ENCODE measurements around the gene APOB. TPM values are rescaled to one million over a fixed set of nuclear protein-coding genes. Genes with fewer than 3 reads are reported as not detected.

Gene APOB
- polyA plus RNA-seq, 1 of the 3 experiments (the other 2 are of a cell fraction): not detected

- CTCF ChIA-PET: interaction anchor here (1.0 to 5.3 kb wide), 6 partner anchors 12 to 393 kb away, joined by 3 to 31 read pairs (median 5); partner anchors contain the start of gene APOB
These were observed 10.1 kb upstream of the APOB start for GRCh38 chr2:21054011-21054410.

GRCh38 chr2:21052044-21052443 lies 8.2 kb upstream of the APOB start:
- no peak overlapping the region for H3K4me2 ChIP-seq
- H3K9me2 ChIP-seq: no peaks in the 10 kb centered on the region
- no peak overlapping the region for H2AFZ ChIP-seq (ENCODE audit: low read depth)
- H3K4me3 ChIP-seq (ENCODE audit: low read depth in 2 of 2, low read length in 1 of 2): no peak overlapping the region
- WGBS (ENCODE audit: low lambda C conversion rate): 33% methylated on average over 4 of the region's 4 CpGs
- H3K4me1 ChIP-seq (ENCODE audit: control insufficient read depth in 1 of 2, insufficient read depth in 2 of 2, low read depth in 1 of 2, low read length in 1 of 2): peaks cover 0 to 10% of the 10 kb centered on the region in 2 experiments; a peak in 2 of 4 replicates
- no peak for DNase-seq
- ChIA-PET CTCF (interaction anchor here (5.3 kb wide), 1 partner anchor 10 kb away, joined by 31 read pairs; the partner anchor contains the start of gene APOB), POLR2A (no interaction called here)
- no peaks in the 10 kb centered on the region for H3F3A ChIP-seq (replicated peaks; ENCODE audit: insufficient read depth)
- H4K20me1 ChIP-seq (ENCODE audit: insufficient read depth): no peaks in the 10 kb centered on the region
- no peak overlapping the region for H3K27ac ChIP-seq (ENCODE audit: low read depth in 2 of 2, low read length in 1 of 2)
- no peak for TF ChIP-seq MXI1 (IDR thresholded peaks at IDR 0.05; ENCODE audit: low read depth, low read length)
- no peak for TF ChIP-seq SMC3 (IDR thresholded peaks at IDR 0.05; ENCODE audit: low read depth, low read length)
- TF ChIP-seq JUND (IDR thresholded peaks at IDR 0.05): no peak
- TF ChIP-seq, protein P1, sequence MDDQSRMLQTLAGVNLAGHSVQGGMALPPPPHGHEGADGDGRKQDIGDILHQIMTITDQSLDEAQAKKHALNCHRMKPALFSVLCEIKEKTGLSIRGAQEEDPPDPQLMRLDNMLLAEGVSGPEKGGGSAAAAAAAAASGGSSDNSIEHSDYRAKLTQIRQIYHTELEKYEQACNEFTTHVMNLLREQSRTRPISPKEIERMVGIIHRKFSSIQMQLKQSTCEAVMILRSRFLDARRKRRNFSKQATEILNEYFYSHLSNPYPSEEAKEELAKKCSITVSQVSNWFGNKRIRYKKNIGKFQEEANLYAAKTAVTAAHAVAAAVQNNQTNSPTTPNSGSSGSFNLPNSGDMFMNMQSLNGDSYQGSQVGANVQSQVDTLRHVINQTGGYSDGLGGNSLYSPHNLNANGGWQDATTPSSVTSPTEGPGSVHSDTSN (IDR thresholded peaks at IDR 0.05): no peak
- no peak for TF ChIP-seq EZH2phosphoT487 (IDR thresholded peaks at IDR 0.05; ENCODE audit: borderline replicate concordance, low read depth)
- H3K36me3 ChIP-seq (replicated peaks in 1 of 2; ENCODE audit: control insufficient read depth in 1 of 2, insufficient read depth in 2 of 2, low read length in 1 of 2): no peaks in the 10 kb centered on the region
- H3K79me2 ChIP-seq (ENCODE audit: insufficient read depth): no peaks in the 10 kb centered on the region
- no peaks in the 10 kb centered on the region for H3K9me3 ChIP-seq
- no peaks in the 10 kb centered on the region for H3K27me3 ChIP-seq (ENCODE audit: insufficient read depth)
- H3K9ac ChIP-seq: no peak overlapping the region

More at GRCh38 chr2:21054011-21054410, 10.1 kb upstream of the APOB start:
- H3K9me3 ChIP-seq: no peaks in the 10 kb centered on the region
- TF ChIP-seq, protein P2, sequence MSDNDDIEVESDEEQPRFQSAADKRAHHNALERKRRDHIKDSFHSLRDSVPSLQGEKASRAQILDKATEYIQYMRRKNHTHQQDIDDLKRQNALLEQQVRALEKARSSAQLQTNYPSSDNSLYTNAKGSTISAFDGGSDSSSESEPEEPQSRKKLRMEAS (IDR thresholded peaks at IDR 0.05; ENCODE audit: low read depth): no peak
- TF ChIP-seq USF2 (IDR thresholded peaks at IDR 0.05; ENCODE audit: borderline replicate concordance, low read depth, low read length) (no peak), CTCF (IDR thresholded peaks at IDR 0.05) (no peak), EZH2phosphoT487 (IDR thresholded peaks at IDR 0.05; ENCODE audit: borderline replicate concordance, low read depth) (no peak), RAD21 (IDR thresholded peaks at IDR 0.05; ENCODE audit: low read length) (no peak), GATA2 (CRISPR knock-in tag; IDR thresholded peaks at IDR 0.05) (no peak), MEF2A (IDR thresholded peaks at IDR 0.05; ENCODE audit: borderline replicate concordance, low read depth) (no peak), TEAD4 (IDR thresholded peaks at IDR 0.05; ENCODE audit: borderline replicate concordance, insufficient read depth) (no peak), SIN3A (IDR thresholded peaks at IDR 0.05; ENCODE audit: borderline replicate concordance, low read depth, low read length) (no peak)
- no peak overlapping the region for H3K9ac ChIP-seq
- H4K20me1 ChIP-seq (ENCODE audit: insufficient read depth): no peaks in the 10 kb centered on the region
- H3K4me1 ChIP-seq (ENCODE audit: control insufficient read depth in 1 of 2, insufficient read depth in 2 of 2, low read depth in 1 of 2, low read length in 1 of 2): peaks cover 0 to 3% of the 10 kb centered on the region in 2 experiments; a peak in 2 of 4 replicates
- no peak overlapping the region for H3K4me2 ChIP-seq
- no peaks in the 10 kb centered on the region for H3K27me3 ChIP-seq (ENCODE audit: insufficient read depth)
- no peak overlapping the region for H3K4me3 ChIP-seq (ENCODE audit: low read depth in 2 of 2, low read length in 1 of 2)
- H3K27ac ChIP-seq (ENCODE audit: low read depth in 2 of 2, low read length in 1 of 2): no peak overlapping the region
- 51% methylated on average over 6 of the region's 6 CpGs for WGBS (ENCODE audit: low lambda C conversion rate)
- no peak for DNase-seq
- no peaks in the 10 kb centered on the region for H3F3A ChIP-seq (replicated peaks; ENCODE audit: insufficient read depth)
- H3K9me2 ChIP-seq: no peaks in the 10 kb centered on the region
- H3K79me2 ChIP-seq (ENCODE audit: insufficient read depth): no peaks in the 10 kb centered on the region
- no peaks in the 10 kb centered on the region for H3K36me3 ChIP-seq (replicated peaks in 1 of 2; ENCODE audit: control insufficient read depth in 1 of 2, insufficient read depth in 2 of 2, low read length in 1 of 2)
- POLR2A ChIA-PET: no interaction called here
- H2AFZ ChIP-seq (ENCODE audit: low read depth): no peak overlapping the region
